ENCODE results near the gene KATNB1. TPM values are rescaled to one million over a fixed set of nuclear protein-coding genes. Genes with fewer than 3 reads are reported as not detected.

The KATNB1 gene
- polyA plus RNA-seq, 1 of the 3 experiments (the other 2 are of a cell fraction): 43.7 TPM

DNA sequence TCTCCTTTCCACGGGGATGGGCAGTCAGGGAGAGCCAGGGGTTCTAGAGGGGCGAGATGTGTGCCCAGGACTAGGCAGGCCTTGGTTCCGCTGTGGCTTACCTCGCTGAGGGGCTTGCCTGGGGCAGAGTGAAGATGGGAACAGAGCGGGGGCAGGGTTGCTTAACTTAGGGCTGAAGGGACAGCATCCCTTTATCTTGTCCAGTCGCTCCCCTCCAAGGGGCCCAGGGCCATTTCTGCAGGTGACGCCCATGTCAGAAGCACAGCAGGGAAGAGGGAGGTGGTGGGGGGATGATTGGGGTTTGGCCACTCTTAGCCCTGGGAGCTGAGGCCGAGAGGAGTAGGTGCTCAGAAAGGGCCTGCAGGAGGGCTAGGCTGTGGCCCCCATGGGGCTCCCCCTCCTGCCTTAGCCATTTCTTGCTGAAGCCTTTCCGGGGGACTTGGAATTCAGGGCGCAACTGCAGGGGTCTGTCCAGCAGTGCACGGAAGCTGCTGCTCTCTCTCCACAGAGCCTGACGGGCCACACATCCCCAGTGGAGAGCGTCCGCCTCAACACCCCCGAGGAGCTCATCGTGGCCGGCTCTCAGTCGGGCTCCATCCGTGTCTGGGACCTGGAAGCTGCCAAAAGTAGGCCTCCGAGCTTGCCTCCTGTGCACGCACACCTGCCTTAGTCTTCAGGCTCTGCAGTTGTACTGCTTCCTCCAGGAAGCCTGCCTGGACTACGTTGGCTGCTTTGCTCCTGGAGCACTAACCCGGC lies 8.5 kb downstream of the KATNB1 start:
- 89% methylated on average over 10 of the region's 23 CpGs for WGBS (ENCODE audit: low lambda C conversion rate)
- no peaks in the 10 kb centered on the region for H3F3A ChIP-seq (replicated peaks; ENCODE audit: insufficient read depth)
- POLR2A ChIA-PET: no interaction called here
- CTCF ChIA-PET: interaction anchor here (0.8 kb wide), 2 partner anchors 12 to 96 kb away, joined by 3 read pairs; no protein-coding TSS in a partner anchor
- no peaks in the 10 kb centered on the region; a peak in 1 of 4 replicates for H3K4me1 ChIP-seq (ENCODE audit: control insufficient read depth in 1 of 2, insufficient read depth in 2 of 2, low read depth in 1 of 2, low read length in 1 of 2)
- no peaks in the 10 kb centered on the region for H4K20me1 ChIP-seq (ENCODE audit: insufficient read depth)
- no peaks in the 10 kb centered on the region for H3K9me3 ChIP-seq
- no peak overlapping the region for H3K4me2 ChIP-seq
- peaks cover 0 to 8% of the 10 kb centered on the region in 2 experiments for H3K36me3 ChIP-seq (replicated peaks in 1 of 2; ENCODE audit: control insufficient read depth in 1 of 2, insufficient read depth in 2 of 2, low read length in 1 of 2)
- H3K79me2 ChIP-seq (ENCODE audit: insufficient read depth): peaks cover 3% of the 10 kb centered on the region; the same call in 1 of the 2 replicates
- no peak overlapping the region for H3K4me3 ChIP-seq (ENCODE audit: low read depth in 2 of 2, low read length in 1 of 2)
- no peak overlapping the region for H3K27ac ChIP-seq (ENCODE audit: low read depth in 2 of 2, low read length in 1 of 2)
- DNase-seq: no peak
- H3K27me3 ChIP-seq (ENCODE audit: insufficient read depth): no peaks in the 10 kb centered on the region
- no peaks in the 10 kb centered on the region for H3K9me2 ChIP-seq
- TF ChIP-seq YY1 (IDR thresholded peaks at IDR 0.05; ENCODE audit: low read depth) (no peak), RXRA (IDR thresholded peaks at IDR 0.05; ENCODE audit: borderline replicate concordance, low read depth) (no peak), GABPA (IDR thresholded peaks at IDR 0.05; ENCODE audit: low read depth) (no peak), RAD21 (IDR thresholded peaks at IDR 0.05; ENCODE audit: low read length) (no peak), NRF1 (IDR thresholded peaks at IDR 0.05; ENCODE audit: low read depth, low read length) (no peak), TEAD4 (IDR thresholded peaks at IDR 0.05; ENCODE audit: borderline replicate concordance, insufficient read depth) (no peak), NFIC (IDR thresholded peaks at IDR 0.05; ENCODE audit: borderline replicate concordance) (no peak), TCF12 (IDR thresholded peaks at IDR 0.05) (no peak), RCOR1 (IDR thresholded peaks at IDR 0.05; ENCODE audit: low read length) (no peak), TAF1 (IDR thresholded peaks at IDR 0.05; ENCODE audit: borderline replicate concordance, low read depth, low read length) (no peak), FOXJ3 (CRISPR knock-in tag; IDR thresholded peaks at IDR 0.05) (no peak), ELF1 (IDR thresholded peaks at IDR 0.05) (no peak)
- TF ChIP-seq, protein P1, sequence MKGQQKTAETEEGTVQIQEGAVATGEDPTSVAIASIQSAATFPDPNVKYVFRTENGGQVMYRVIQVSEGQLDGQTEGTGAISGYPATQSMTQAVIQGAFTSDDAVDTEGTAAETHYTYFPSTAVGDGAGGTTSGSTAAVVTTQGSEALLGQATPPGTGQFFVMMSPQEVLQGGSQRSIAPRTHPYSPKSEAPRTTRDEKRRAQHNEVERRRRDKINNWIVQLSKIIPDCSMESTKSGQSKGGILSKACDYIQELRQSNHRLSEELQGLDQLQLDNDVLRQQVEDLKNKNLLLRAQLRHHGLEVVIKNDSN (IDR thresholded peaks at IDR 0.05; ENCODE audit: borderline replicate concordance, low read depth): no peak
- TF ChIP-seq, protein P2, sequence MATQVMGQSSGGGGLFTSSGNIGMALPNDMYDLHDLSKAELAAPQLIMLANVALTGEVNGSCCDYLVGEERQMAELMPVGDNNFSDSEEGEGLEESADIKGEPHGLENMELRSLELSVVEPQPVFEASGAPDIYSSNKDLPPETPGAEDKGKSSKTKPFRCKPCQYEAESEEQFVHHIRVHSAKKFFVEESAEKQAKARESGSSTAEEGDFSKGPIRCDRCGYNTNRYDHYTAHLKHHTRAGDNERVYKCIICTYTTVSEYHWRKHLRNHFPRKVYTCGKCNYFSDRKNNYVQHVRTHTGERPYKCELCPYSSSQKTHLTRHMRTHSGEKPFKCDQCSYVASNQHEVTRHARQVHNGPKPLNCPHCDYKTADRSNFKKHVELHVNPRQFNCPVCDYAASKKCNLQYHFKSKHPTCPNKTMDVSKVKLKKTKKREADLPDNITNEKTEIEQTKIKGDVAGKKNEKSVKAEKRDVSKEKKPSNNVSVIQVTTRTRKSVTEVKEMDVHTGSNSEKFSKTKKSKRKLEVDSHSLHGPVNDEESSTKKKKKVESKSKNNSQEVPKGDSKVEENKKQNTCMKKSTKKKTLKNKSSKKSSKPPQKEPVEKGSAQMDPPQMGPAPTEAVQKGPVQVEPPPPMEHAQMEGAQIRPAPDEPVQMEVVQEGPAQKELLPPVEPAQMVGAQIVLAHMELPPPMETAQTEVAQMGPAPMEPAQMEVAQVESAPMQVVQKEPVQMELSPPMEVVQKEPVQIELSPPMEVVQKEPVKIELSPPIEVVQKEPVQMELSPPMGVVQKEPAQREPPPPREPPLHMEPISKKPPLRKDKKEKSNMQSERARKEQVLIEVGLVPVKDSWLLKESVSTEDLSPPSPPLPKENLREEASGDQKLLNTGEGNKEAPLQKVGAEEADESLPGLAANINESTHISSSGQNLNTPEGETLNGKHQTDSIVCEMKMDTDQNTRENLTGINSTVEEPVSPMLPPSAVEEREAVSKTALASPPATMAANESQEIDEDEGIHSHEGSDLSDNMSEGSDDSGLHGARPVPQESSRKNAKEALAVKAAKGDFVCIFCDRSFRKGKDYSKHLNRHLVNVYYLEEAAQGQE (IDR thresholded peaks at IDR 0.05; ENCODE audit: low read depth, low read length): no peak
- TF ChIP-seq, protein P3, sequence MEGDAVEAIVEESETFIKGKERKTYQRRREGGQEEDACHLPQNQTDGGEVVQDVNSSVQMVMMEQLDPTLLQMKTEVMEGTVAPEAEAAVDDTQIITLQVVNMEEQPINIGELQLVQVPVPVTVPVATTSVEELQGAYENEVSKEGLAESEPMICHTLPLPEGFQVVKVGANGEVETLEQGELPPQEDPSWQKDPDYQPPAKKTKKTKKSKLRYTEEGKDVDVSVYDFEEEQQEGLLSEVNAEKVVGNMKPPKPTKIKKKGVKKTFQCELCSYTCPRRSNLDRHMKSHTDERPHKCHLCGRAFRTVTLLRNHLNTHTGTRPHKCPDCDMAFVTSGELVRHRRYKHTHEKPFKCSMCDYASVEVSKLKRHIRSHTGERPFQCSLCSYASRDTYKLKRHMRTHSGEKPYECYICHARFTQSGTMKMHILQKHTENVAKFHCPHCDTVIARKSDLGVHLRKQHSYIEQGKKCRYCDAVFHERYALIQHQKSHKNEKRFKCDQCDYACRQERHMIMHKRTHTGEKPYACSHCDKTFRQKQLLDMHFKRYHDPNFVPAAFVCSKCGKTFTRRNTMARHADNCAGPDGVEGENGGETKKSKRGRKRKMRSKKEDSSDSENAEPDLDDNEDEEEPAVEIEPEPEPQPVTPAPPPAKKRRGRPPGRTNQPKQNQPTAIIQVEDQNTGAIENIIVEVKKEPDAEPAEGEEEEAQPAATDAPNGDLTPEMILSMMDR (IDR thresholded peaks at IDR 0.05): no peak
- TF ChIP-seq, protein P4, sequence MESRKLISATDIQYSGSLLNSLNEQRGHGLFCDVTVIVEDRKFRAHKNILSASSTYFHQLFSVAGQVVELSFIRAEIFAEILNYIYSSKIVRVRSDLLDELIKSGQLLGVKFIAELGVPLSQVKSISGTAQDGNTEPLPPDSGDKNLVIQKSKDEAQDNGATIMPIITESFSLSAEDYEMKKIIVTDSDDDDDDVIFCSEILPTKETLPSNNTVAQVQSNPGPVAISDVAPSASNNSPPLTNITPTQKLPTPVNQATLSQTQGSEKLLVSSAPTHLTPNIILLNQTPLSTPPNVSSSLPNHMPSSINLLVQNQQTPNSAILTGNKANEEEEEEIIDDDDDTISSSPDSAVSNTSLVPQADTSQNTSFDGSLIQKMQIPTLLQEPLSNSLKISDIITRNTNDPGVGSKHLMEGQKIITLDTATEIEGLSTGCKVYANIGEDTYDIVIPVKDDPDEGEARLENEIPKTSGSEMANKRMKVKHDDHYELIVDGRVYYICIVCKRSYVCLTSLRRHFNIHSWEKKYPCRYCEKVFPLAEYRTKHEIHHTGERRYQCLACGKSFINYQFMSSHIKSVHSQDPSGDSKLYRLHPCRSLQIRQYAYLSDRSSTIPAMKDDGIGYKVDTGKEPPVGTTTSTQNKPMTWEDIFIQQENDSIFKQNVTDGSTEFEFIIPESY (IDR thresholded peaks at IDR 0.05; ENCODE audit: borderline replicate concordance, low read depth): no peak
- TF ChIP-seq, protein P5, sequence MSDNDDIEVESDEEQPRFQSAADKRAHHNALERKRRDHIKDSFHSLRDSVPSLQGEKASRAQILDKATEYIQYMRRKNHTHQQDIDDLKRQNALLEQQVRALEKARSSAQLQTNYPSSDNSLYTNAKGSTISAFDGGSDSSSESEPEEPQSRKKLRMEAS (IDR thresholded peaks at IDR 0.05; ENCODE audit: low read depth): no peak
- TF ChIP-seq, protein P6, sequence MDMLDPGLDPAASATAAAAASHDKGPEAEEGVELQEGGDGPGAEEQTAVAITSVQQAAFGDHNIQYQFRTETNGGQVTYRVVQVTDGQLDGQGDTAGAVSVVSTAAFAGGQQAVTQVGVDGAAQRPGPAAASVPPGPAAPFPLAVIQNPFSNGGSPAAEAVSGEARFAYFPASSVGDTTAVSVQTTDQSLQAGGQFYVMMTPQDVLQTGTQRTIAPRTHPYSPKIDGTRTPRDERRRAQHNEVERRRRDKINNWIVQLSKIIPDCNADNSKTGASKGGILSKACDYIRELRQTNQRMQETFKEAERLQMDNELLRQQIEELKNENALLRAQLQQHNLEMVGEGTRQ (IDR thresholded peaks at IDR 0.05; ENCODE audit: borderline replicate concordance, low read depth, low read length): no peak
- H3K9ac ChIP-seq: no peak overlapping the region
- no peak overlapping the region for H2AFZ ChIP-seq (ENCODE audit: low read depth)
